ENCODE measurements around the gene FAM227B. TPM values are rescaled to one million over a fixed set of nuclear protein-coding genes. Genes with fewer than 3 reads are reported as not detected.

Gene FAM227B
- total RNA-seq, 1 experiment from 2014 or later: 1.9 TPM

DNA sequence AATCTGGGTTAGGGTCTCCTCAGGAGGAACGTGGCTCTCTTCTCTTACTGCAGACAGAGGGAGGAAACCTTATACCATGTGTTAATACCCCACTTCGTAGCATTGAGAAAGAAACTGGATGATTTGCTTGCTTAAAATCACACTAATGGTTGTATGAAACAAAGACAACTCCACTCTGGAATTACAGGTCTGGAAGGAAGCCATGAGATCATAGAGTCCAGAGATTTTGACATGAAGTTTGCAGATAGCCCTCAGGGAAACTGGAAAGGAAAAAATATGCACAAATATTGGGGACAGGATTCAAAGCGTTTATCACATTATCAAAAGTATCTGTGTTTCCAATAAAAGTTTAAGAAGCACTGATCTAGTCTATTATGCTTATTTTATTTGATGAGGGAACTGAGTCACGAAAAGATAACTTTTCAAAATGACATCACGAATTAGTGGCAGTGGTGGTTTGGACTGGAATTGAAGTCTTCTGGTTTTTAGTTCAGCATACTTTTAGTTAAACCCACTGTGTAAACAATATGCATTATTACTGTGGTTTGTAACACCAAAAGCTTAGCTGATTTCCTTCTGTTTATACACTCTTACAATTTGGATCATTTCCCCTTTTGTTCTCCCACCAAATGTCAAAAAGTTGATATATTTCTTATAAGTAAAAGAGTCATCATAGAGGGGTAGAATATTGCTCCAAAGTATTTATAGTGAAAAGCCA, 180.8 kb downstream of the FAM227B start:
- H3K27me3 Mint-ChIP-seq (ENCODE audit: unreplicated experiment): no peaks in the 10 kb centered on the region
- no peaks in the 10 kb centered on the region for H3K4me1 Mint-ChIP-seq (ENCODE audit: low read depth, unreplicated experiment)
- H3K27ac Mint-ChIP-seq (ENCODE audit: unreplicated experiment): no peak overlapping the region
- BruUV-seq (replicated peaks): no TSS peak
- no peaks in the 10 kb centered on the region for H3K9me3 Mint-ChIP-seq (ENCODE audit: low read depth, unreplicated experiment)
- H3K4me3 Mint-ChIP-seq (ENCODE audit: low read depth, unreplicated experiment): no peak overlapping the region
- CTCF ChIA-PET: no interaction called here
- intact Hi-C loops (cut with micrococcal nuclease; ENCODE audit: unreplicated experiment): no loop called here
- H3K36me3 Mint-ChIP-seq (ENCODE audit: insufficient read depth, unreplicated experiment): no peaks in the 10 kb centered on the region
- TF ChIP-seq, protein P1, sequence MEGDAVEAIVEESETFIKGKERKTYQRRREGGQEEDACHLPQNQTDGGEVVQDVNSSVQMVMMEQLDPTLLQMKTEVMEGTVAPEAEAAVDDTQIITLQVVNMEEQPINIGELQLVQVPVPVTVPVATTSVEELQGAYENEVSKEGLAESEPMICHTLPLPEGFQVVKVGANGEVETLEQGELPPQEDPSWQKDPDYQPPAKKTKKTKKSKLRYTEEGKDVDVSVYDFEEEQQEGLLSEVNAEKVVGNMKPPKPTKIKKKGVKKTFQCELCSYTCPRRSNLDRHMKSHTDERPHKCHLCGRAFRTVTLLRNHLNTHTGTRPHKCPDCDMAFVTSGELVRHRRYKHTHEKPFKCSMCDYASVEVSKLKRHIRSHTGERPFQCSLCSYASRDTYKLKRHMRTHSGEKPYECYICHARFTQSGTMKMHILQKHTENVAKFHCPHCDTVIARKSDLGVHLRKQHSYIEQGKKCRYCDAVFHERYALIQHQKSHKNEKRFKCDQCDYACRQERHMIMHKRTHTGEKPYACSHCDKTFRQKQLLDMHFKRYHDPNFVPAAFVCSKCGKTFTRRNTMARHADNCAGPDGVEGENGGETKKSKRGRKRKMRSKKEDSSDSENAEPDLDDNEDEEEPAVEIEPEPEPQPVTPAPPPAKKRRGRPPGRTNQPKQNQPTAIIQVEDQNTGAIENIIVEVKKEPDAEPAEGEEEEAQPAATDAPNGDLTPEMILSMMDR (IDR thresholded peaks at IDR 0.05; ENCODE audit: unreplicated experiment): no peak
- no peak for DNase-seq

DNA sequence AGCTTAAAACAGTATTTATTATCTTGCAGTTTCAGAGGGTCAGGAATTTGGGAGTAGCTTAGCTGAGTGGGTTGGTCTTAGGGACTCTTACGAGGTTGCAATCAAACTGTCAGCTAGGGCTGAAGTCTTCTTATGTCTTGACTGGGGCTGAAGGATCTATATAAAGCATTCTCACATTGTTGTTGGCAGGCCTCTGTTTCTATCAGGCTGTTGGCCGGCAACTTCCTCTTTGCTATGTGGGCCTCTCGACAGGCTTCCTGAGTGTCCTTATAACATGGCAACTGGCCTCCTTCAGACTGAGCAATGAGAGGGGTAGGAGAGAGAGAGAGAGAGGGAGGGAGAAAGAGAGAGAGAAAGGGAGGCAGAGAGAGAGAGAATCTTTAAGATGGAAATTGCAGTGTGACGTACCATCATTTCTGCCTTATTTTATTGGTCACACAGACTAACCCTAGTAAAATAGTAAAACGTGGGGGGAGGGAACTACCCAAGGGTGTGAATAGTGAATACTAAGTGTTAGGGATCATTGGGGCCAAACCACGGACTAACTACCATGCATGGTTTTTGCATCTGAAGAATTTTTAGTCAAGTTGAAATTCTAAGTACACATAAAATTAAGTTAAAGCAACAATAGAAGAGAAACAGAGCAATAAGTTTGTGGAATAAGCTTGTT, 181.5 kb downstream of the FAM227B start:
- Mint-ChIP-seq H3K4me1 (ENCODE audit: low read depth, unreplicated experiment) (no peaks in the 10 kb centered on the region), H3K27ac (ENCODE audit: unreplicated experiment) (no peak overlapping the region), H3K36me3 (ENCODE audit: insufficient read depth, unreplicated experiment) (no peaks in the 10 kb centered on the region), H3K27me3 (ENCODE audit: unreplicated experiment) (no peaks in the 10 kb centered on the region), H3K9me3 (ENCODE audit: low read depth, unreplicated experiment) (no peaks in the 10 kb centered on the region), H3K4me3 (ENCODE audit: low read depth, unreplicated experiment) (no peak overlapping the region)
- TF ChIP-seq, protein P1 (IDR thresholded peaks at IDR 0.05; ENCODE audit: unreplicated experiment): no peak
- DNase-seq: no peak
- intact Hi-C loops (cut with micrococcal nuclease; ENCODE audit: unreplicated experiment): no loop called here
- no TSS peak for BruUV-seq (replicated peaks)
- CTCF ChIA-PET: no interaction called here

DNA sequence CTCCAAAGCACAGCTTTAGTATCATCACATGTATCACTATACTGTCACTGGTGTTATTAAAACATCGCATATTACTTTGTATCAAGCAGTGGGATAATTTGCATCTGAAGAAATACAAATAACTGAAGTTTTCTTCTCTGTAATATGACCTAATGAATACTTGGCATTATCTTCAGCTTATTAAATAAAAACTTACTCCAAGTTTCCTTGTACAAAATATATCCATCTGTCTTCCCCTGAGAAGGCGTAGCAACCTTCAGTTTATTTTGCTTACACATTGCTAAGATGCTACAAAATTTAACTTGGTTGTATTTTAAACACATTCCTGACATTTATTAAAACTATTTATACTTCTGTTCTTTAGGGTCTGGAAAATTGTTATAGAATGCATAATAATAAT, 183.9 kb downstream of the FAM227B start:
- no peaks in the 10 kb centered on the region for H3K36me3 Mint-ChIP-seq (ENCODE audit: insufficient read depth, unreplicated experiment)
- CTCF ChIA-PET: interaction anchor here (0.6 kb wide), 1 partner anchor 423 kb away, joined by 3 read pairs; no protein-coding TSS in a partner anchor
- H3K4me1 Mint-ChIP-seq (ENCODE audit: low read depth, unreplicated experiment): no peaks in the 10 kb centered on the region

DNA sequence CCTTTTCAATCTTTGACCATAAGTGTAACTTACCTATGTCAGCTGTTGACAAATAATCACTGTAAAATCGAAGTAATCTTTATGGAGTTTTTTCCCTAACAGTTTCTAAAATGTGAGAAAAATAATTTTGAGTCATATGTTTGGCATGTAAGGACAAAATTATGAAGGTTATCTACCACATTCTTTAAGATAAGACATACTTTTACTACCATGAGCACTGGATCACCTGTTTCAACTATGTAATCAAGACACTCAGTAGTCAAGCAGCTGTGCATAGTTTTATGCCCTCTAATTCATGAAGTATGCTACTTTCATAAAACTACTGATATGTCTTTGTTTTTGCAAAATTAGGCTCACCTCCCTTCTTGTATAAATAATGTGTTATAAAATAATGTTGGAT, 185.4 kb downstream of the FAM227B start:
- no peak for DNase-seq
- Mint-ChIP-seq H3K36me3 (ENCODE audit: insufficient read depth, unreplicated experiment) (no peaks in the 10 kb centered on the region), H3K4me3 (ENCODE audit: low read depth, unreplicated experiment) (no peak overlapping the region), H3K9me3 (ENCODE audit: low read depth, unreplicated experiment) (no peaks in the 10 kb centered on the region), H3K27ac (ENCODE audit: unreplicated experiment) (no peak overlapping the region), H3K27me3 (ENCODE audit: unreplicated experiment) (no peaks in the 10 kb centered on the region), H3K4me1 (ENCODE audit: low read depth, unreplicated experiment) (no peaks in the 10 kb centered on the region)
- CTCF ChIA-PET: no interaction called here
- no TSS peak for BruUV-seq (replicated peaks)
- TF ChIP-seq, protein P1 (IDR thresholded peaks at IDR 0.05; ENCODE audit: unreplicated experiment): no peak
- intact Hi-C loops (cut with micrococcal nuclease; ENCODE audit: unreplicated experiment): no loop called here

More for the DNA sequence above, 183.9 kb downstream of the FAM227B start:
- intact Hi-C loops (cut with micrococcal nuclease; ENCODE audit: unreplicated experiment): no loop called here
- DNase-seq: no peak
- BruUV-seq (replicated peaks): no TSS peak
- H3K9me3 Mint-ChIP-seq (ENCODE audit: low read depth, unreplicated experiment): no peaks in the 10 kb centered on the region
- H3K4me3 Mint-ChIP-seq (ENCODE audit: low read depth, unreplicated experiment): no peak overlapping the region
- H3K27me3 Mint-ChIP-seq (ENCODE audit: unreplicated experiment): no peaks in the 10 kb centered on the region
- TF ChIP-seq, protein P1 (IDR thresholded peaks at IDR 0.05; ENCODE audit: unreplicated experiment): no peak
- H3K27ac Mint-ChIP-seq (ENCODE audit: unreplicated experiment): no peak overlapping the region

Data from Calu3 (cell line).